Hematopoietic multipotent progenitor cell treated with erythropoietin and hydrocortisone succinate and interleukin-3 and kit ligand, for 8 days (in vitro differentiated cells): ENCODE data around the gene INPP5B.
"Not testable (repeated sequence)": the region's sequence is repeated elsewhere in the genome, so short reads cannot be mapped to it uniquely, and the experiment has no call there.

ENCODE experiments used
- DNase-seq: peaks from one replicate; pipeline ENCODE4 v3.0.0-alpha.2; 2015

Gene INPP5B

GRCh38 chr1:37946703-37947360 lies at the start of gene INPP5B:
TSS of gene INPP5B (minus strand) at chr1:37947053. CDS start at chr1:37946308, 745 bp downstream.
- DNase-seq, result peak; percentile 92

GRCh38 chr1:37995751-37996345 lies 49.0 kb upstream of the INPP5B start:
- DNase-seq, result peak; percentile 53

GRCh38 chr1:37994886-37995566 lies 48.2 kb upstream of the INPP5B start:
- DNase-seq, result no peak

GRCh38 chr1:37989361-37989930 lies 42.6 kb upstream of the INPP5B start:
- DNase-seq, result peak; percentile 50

GRCh38 chr1:37987679-37988078 lies 40.8 kb upstream of the INPP5B start:
- DNase-seq, result no peak

- DNase-seq, result no peak
Measured at GRCh38 chr1:37983546-37983945, 36.7 kb upstream of the INPP5B start.

GRCh38 chr1:37978541-37978940 lies 31.7 kb upstream of the INPP5B start:
- DNase-seq, result no peak

GRCh38 chr1:37975083-37975482 lies 28.2 kb upstream of the INPP5B start:
- DNase-seq, result peak; percentile 69

GRCh38 chr1:37974567-37974966 lies 27.7 kb upstream of the INPP5B start:
- DNase-seq, result no peak

- not testable (repeated sequence) for DNase-seq
Measured at GRCh38 chr1:37973684-37974083, 26.8 kb upstream of the INPP5B start.

- no peak for DNase-seq
Measured at GRCh38 chr1:37965301-37965700, 18.4 kb upstream of the INPP5B start.

- DNase-seq, result not testable (repeated sequence)
Measured at GRCh38 chr1:37964106-37964505, 17.3 kb upstream of the INPP5B start.

- no peak for DNase-seq
Measured at GRCh38 chr1:37958690-37959089, 11.8 kb upstream of the INPP5B start.

GRCh38 chr1:37955685-37956084 lies 8.8 kb upstream of the INPP5B start:
- DNase-seq, result no peak

- DNase-seq, result no peak
Measured at GRCh38 chr1:37954316-37954971, 7.6 kb upstream of the INPP5B start.

- DNase-seq, result no peak
Measured at GRCh38 chr1:37952738-37953137, 5.9 kb upstream of the INPP5B start.

- no peak for DNase-seq
Measured at GRCh38 chr1:37951783-37952624, 5.2 kb upstream of the INPP5B start.

GRCh38 chr1:37951041-37951782 lies 4.4 kb upstream of the INPP5B start:
- no peak for DNase-seq

- DNase-seq, result no peak
Measured at GRCh38 chr1:37949524-37950152, 2.8 kb upstream of the INPP5B start.

- DNase-seq, result peak; percentile 13
Measured at GRCh38 chr1:37948841-37949240, 2.0 kb upstream of the INPP5B start.

- no peak for DNase-seq
Measured at GRCh38 chr1:37948166-37948565, 1.3 kb upstream of the INPP5B start.
